KBM-7 (cell line): ENCODE data around the gene CDH19.

Source experiments
- DNase-seq: peaks from one replicate; pipeline ENCODE4 v3.0.0-alpha.2; 2015
- in situ Hi-C: fragments of 300-500 bp; cut with MboI; formaldehyde crosslinking; loops from 2 replicates; pipeline ENCODE4 v1.14.3; 2020; ENCODE audit warnings: low sequenced_read_pairs, low pct_unique_long_range_greater_than_20kb, mixed read lengths

The CDH19 gene

GRCh38 chr18:66575263-66575662 is 28.6 kb downstream of the CDH19 start:
- no peak for DNase-seq
- in situ Hi-C loops, result no loop called here

DNA sequence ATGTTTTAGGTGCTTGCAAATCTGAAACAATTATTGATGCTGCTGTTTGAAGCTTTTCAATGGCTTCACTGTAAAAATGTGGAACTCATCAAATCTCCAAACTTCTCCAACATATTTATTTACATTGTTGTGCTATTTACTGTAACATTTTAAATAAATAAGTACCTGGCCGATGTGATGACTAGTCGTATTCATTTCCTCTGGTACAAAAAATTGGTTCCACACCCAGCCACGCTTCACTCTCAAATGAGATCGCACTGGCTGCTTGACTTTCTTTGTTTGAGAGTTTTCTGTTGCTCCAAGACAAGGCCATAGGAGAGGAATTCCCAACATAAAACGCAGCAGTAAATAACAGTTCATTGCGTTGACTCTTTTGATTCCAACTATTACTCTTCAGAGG is 32.0 kb downstream of the CDH19 start:
- no peak for DNase-seq
- in situ Hi-C loops, result no loop called here

GRCh38 chr18:66566616-66567015 is 37.3 kb downstream of the CDH19 start:
- in situ Hi-C loops, result no loop called here

GRCh38 chr18:66564236-66564635 is 39.7 kb downstream of the CDH19 start:
- in situ Hi-C loops, result no loop called here
- DNase-seq, result no peak

More at GRCh38 chr18:66566616-66567015, 37.3 kb downstream of the CDH19 start:
- no peak for DNase-seq

GRCh38 chr18:66562279-66562678 is 41.6 kb downstream of the CDH19 start:
- in situ Hi-C loops, result no loop called here
- no peak for DNase-seq

DNA sequence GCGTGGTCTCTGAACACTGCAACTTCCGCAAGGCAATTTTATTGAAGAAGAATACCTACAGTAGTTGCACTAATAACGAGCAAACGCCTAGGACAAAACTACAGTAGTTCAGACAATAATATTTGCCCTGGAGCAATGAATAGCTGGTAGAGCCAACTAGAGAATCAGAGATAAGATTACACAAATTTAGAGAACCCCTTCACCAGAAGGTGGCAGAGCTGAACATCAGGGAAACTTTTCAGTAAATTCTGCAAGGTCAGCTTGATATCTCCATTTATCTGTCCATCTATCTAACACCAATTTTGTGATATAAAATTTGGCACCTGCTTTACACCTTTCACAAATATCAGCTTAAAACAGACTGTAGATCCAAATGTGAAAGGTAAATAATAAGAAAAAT is 43.8 kb downstream of the CDH19 start:
- in situ Hi-C loops, result no loop called here
- no peak for DNase-seq

DNA sequence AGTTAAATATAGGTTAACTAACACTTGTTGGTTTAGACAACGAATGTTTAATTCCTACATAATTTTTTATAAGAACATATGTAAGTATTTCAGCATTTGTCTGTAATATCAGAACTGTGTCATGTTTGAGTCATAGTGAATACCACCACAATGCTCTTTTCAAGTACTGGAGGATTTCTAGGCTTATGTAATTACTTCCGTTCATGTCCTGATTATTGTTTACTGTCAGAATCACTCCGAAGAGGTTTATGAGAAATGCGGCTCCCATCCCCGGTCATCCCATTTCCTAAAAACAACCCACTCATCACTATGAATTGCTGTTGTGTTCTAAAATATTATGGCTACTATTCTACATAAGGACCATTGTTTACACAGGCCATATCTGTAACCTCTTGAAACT is 45.1 kb downstream of the CDH19 start:
- DNase-seq, result no peak
- in situ Hi-C loops, result no loop called here

DNA sequence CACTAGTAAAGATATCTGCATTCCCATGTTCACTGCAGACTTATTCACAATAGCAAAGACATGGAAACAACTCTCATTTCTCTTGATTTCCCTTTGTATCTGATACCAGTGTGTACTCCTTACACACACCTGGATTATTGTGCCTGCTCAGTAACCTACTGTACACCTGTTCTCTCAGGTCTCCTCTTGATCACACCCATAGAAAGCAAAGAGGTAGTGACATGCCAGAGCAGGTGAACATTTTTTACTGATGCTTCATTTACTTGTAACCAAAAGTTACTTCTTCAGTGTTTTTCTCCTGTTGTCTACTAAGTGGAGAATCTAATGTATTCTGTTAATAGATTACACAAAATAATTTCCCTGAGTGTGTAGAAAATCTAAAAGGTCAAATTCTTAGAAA is 46.8 kb downstream of the CDH19 start:
- DNase-seq, result no peak
- in situ Hi-C loops, result no loop called here

- no peak for DNase-seq
- in situ Hi-C loops, result no loop called here
Observed at GRCh38 chr18:66555585-66555984, 48.3 kb downstream of the CDH19 start.

GRCh38 chr18:66553824-66554223 is 50.1 kb downstream of the CDH19 start:
- in situ Hi-C loops, result no loop called here
- DNase-seq, result no peak

DNA sequence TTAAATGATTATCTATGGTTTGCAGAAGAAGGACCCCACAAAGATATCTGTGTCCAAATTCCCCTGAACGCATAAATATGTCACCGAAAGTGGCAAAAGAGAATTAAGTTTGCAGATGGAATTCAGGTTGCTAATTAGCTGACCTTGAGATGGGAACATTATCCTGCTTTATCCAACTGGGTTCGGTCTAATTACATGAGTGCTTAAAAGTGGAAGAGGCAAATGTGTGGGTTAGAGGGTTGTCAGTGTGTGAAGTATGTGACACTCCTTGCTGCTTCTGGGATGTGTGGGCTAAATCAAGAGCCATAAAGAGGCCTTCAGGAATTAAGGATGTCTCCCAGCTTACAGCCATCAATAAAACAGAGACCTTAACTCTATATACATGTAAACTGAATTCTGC is 53.5 kb downstream of the CDH19 start:
- DNase-seq, result no peak
- in situ Hi-C loops, result no loop called here

DNA sequence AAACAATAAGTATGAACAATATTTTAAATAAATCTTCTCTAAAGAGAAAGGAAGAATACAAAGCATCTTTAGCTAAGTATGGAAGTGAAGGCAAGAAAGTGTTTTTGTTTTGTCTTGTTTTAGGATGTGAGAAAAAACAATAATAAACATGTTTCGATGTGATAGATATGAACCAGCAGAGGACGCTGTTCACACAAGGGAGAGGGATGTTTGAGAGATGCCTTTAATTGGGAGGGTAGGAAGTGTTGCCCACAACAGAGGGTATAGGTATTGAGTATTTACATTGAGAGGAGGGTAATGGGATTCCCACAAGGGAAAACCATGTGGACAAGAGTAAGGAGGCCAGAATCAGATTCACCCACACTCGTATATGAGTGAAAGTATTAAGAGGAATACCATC is 55.1 kb downstream of the CDH19 start:
- in situ Hi-C loops, result no loop called here
- no peak for DNase-seq

- in situ Hi-C loops, result no loop called here
- DNase-seq, result no peak
Observed at GRCh38 chr18:66534110-66534509, 69.8 kb downstream of the CDH19 start.

DNA sequence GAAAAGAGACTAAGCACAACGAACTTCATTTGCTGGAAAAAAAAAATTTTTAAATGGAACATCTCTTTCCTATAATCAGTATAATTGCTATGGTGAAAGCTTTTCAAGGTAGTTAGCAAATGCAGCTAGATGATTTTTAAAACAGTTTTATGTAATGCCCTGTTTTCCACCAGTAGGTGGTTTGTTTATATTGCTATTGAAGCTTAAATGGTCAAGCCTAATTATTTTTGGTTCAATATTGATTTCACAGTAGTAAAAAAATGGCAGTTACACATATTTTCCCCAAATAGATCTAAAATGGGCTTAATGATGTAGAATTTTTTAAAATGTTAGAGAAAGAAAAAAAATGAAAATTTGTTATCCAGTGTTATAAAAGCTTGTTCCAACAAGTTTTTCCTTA is 70.2 kb downstream of the CDH19 start:
- in situ Hi-C loops, result no loop called here
- no peak for DNase-seq

- no peak for DNase-seq
- in situ Hi-C loops, result no loop called here
Observed at GRCh38 chr18:66523219-66523991, 80.5 kb downstream of the CDH19 start.

- DNase-seq, result no peak
- in situ Hi-C loops, result no loop called here
Observed at GRCh38 chr18:66513996-66514395, 89.9 kb downstream of the CDH19 start.

- in situ Hi-C loops, result no loop called here
- no peak for DNase-seq
Observed at GRCh38 chr18:66511792-66512191, 92.1 kb downstream of the CDH19 start.

GRCh38 chr18:66511289-66511688 is 92.6 kb downstream of the CDH19 start:
- in situ Hi-C loops, result no loop called here
- DNase-seq, result no peak

DNA sequence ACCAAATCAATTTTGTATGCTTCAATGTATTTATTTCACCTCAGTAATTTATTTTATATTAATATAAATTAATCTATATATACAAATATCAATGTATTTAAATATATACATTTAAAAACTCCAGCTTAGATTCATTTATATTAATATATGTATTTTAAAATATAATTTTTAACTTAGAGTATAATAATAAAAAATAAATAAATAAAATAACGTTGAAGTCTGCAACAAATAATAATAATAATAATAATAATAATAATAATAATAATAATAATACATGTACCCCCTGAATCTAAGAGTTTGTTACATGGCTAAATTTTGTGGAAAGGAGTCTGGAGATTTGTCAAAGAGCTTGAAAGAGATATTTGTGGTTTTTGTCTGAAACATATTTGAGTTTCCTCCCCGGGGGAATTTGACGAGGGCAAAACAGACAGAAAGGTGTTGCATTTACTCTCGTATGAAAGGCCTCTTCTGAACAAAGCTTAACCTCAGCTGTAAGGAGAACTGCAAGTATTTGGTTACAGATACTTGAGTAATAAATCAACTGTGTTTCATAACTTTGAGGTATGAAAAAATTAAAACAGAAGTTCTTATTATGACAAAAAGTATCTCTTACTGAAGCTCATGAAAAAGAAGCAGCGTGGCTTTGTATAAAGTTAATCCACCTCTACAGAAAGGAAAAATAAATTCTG is 93.4 kb downstream of the CDH19 start:
- no peak for DNase-seq
- in situ Hi-C loops, result no loop called here

DNA sequence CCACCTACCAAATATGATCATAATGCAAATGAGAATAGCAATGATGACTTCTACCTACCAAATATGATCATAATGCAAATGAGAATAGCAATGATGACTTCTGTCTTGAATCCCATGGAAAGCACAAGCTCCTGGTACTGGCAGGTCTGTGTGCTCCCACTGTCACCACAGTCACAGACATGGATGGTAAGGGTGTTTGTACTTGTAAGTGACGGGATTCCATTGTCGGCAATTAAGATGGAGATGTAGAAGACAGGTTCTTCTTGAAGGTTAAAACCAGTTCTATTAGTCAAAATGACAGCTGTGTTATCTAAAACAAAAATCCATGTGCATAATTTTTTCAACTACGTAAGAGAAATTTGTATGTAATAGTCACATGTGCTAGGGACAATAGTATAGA is 95.0 kb downstream of the CDH19 start:
- in situ Hi-C loops, result no loop called here

DNA sequence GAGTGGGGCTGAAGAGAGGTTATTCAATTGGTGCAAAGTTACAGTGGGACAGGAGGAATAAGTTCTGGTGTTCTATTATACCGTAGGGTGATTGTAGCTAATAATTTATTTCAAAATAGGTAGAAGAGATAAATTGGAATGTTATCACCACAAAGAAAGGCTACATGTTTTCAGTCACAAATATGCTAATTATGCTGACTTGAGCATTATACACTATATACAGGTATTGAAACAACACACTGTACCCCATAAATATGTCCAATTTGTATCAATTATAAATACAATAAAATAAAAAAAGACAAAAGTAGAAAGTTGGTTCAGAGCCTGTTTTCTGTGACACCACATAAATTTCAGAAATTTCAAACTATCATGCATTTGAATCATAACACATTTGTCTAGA is 97.7 kb downstream of the CDH19 start:
- in situ Hi-C loops, result no loop called here

More for the DNA sequence above, 95.0 kb downstream of the CDH19 start:
- DNase-seq, result no peak

More for the DNA sequence above, 97.7 kb downstream of the CDH19 start:
- DNase-seq, result no peak
